Stimulated activated CD4-positive, alpha-beta T cell treated with anti-CD3 and anti-CD28 coated beads, Interleukin-15, amount 100 ng/mL, for 24 hours (primary cell): ENCODE results near the gene ROBO3.

Experiments
- DNase-seq: peaks from one replicate; pipeline ENCODE4 v3.0.0-alpha.2; 2020

ROBO3 gene

DNA sequence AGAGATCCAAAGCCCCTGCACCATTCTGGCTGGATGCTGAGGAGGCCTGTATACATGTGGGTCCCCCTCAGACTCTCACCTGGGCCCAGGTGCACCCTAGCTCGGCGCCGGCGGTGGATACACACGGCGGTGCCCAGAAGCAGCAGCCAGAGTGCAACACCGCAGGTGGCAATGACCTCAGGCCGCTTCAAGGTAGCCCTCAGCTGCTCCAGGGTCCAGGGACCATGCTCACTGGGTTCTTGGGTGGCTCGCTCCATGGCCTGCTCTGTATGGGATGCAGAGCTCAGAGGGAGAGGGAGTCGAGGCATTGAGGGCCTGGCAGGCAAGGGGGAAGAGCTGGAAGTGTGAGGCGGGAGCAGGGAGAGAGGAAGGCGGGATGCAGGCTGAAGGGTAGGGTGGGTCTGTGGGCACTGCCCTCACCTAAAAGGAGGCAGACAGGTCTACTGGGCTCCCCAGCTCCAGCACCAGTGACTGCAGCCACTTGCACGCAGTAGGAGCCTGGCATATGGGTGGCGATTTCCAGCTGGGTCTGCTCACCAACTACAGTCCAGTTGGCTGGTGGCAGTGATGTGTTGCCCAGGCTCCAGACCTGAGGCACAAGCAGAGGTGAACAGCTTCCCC, 28.7 kb downstream of the ROBO3 start:
- no peak for DNase-seq

DNA sequence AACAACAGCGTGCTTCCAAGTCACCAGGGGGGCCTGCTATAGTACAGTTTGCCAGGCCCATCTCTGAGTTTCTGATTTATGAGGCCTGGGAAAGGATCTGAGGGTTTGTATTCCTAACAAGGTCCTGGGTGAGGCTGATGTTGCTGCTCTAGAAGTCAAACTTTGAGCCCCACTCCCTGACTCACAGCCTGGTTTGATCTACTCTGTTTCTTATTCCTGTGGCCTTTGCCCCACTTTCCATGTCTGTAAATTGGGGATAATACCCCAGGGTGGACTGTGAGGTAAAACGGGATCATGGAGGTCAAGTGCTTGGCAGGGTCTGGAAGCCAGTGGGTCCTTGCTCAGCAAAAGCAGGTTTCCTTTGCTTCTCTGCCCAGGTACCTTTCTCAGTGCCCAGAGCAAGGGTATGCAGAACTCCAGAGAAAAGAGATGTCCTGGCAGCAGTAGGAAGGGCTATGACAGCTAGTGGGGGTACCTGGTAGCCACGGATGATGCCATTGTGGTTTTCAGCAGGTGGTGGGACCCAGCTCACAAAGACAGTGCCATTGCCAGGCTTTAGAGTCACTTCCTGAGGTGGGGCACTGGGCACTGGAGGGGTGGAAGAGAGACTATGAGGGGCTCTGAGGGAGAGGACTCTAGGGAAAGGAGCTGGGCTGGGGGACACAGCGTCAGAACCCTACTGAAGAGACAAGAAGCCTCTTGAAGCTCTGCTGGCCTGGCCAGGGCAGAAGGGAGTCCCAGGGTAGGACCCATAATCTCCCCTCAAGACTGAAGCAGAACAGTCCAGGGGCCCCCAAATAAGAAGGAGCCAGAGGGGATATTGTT, 29.6 kb downstream of the ROBO3 start:
- no peak for DNase-seq

DNA sequence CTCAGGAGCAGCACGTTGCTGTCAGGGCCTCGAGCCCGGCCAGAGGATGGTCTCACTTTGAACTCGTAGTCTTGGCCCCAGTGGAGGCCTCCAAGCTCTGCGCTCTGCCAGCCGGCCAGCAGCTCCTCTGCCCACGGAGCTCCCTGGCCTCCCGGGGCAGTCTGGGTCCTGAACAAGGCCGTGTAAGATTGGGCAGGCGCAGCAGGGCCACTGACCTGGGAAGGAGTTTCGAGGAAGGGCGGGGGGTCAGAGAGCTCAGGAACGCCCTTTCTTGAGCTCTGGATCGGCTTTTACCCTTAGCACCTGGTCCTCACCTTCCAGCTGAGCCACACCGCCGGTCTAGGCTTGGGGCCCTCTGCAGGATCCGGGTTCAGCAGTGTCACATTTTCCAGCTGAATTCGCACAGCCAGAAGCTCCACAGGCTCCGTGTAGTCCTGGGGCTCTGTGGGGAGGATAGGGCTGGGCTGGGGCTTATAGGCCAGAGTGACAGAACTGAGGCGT, 30.3 kb downstream of the ROBO3 start:
- DNase-seq = no peak

- DNase-seq = no peak
These were observed 31.0 kb downstream of the ROBO3 start for GRCh38 chr11:124896071-124896750.

GRCh38 chr11:124896821-124897391, 31.7 kb downstream of the ROBO3 start:
- DNase-seq = no peak

- no peak for DNase-seq
These were observed 32.5 kb downstream of the ROBO3 start, which contains the start of gene ROBO4 for GRCh38 chr11:124897674-124898262. Gene ROBO4 (minus strand): TSS chr11:124897865. CDS start chr11:124897795, 70 bp downstream.

DNA sequence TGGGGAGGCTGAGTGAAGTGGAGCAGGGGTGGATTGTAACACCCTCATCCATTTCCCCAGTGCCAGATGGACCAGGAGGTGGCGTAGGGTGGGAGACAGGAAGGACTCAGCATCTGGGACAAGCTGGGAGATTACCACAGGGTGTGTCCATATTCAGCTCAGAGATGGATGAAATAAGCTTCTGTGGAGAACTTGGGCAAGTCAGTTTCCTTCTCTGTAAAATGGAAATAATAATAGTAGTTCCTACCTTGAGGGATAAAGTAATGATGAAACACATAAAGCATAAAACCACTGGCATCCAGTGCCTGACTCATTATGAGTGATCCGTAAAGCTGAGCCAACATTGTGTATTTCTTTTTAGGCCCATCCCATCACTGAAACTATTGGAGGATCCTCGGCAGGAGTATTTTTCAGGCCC, 33.0 kb downstream of the ROBO3 start:
- no peak for DNase-seq

GRCh38 chr11:124898711-124899110, 33.5 kb downstream of the ROBO3 start:
- no peak for DNase-seq

- no peak for DNase-seq
These were observed 34.3 kb downstream of the ROBO3 start for GRCh38 chr11:124899383-124900145.

DNA sequence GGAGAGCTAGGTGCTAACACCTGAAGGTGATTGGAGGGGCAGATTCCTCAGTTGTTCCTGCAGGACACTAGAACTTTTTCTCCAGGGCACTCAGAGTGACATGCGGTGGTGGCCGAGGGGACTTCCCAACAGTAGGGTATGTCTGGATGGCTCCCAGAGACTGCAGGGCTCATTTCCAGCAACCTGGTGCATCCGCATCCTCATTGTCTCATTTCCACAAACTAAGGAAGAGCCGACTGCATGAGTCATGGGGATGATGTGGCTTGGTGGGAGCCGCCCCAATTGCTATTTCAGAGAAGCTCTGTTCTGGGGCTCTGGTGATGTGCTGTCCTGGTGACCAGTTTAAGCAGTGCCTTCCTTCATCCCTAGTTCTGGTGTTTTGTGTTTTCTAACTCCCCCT, 35.2 kb downstream of the ROBO3 start:
- DNase-seq = no peak

- no peak for DNase-seq
These were observed 37.4 kb downstream of the ROBO3 start for GRCh38 chr11:124902616-124903015.

GRCh38 chr11:124915541-124916369, 50.5 kb downstream of the ROBO3 start:
- no peak for DNase-seq

GRCh38 chr11:124916370-124916710, 51.1 kb downstream of the ROBO3 start:
- no peak for DNase-seq

- no peak for DNase-seq
These were observed 51.9 kb downstream of the ROBO3 start for GRCh38 chr11:124917115-124917637.

- DNase-seq = no peak
These were observed 53.7 kb downstream of the ROBO3 start, which contains the start of gene HEPN1 for GRCh38 chr11:124918950-124919349. Gene HEPN1 (plus strand): TSS chr11:124919250.

DNA sequence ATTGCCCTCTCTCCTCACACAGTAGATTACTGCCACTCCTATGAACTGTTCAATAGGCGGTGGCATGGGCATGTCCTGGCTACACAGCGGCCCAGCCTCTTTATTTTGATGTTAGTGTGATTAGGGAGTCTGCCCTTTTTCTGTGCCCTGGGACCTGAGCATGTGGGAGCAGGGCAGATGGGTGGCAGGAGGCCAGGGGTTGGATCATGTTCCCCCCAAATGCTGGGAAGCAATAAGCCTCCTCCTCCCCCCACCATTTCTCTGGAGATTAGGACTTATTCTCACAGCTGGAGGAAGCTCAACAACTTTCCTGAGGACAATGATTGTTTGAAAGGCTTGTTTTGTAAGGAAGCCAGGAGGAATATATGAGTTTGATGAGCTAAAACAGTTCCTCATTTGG, 54.7 kb downstream of the ROBO3 start:
- DNase-seq = no peak

- DNase-seq = no peak
These were observed 55.1 kb downstream of the ROBO3 start for GRCh38 chr11:124920356-124920755.

- DNase-seq = peak; percentile 86
These were observed 55.8 kb downstream of the ROBO3 start for GRCh38 chr11:124920870-124921609.

DNA sequence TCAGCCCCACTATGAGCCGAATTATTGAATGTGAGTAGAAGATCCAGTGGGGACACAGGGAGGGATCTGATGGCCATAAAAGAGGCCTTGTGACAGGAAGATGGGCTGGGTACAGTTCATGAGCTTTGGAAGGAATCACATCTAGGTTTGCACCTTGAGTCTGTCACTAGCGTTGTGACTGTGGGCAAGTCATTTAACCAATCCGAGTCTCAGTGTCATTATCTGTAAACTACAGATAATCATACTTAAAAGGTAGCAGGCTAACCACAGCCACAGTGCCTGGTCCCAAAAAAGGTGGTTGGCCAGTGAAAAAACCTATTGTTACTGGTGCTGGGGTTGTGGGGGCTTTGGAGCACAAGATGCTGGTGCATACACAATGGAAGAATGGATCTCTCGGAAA, 57.6 kb downstream of the ROBO3 start:
- DNase-seq = no peak

DNA sequence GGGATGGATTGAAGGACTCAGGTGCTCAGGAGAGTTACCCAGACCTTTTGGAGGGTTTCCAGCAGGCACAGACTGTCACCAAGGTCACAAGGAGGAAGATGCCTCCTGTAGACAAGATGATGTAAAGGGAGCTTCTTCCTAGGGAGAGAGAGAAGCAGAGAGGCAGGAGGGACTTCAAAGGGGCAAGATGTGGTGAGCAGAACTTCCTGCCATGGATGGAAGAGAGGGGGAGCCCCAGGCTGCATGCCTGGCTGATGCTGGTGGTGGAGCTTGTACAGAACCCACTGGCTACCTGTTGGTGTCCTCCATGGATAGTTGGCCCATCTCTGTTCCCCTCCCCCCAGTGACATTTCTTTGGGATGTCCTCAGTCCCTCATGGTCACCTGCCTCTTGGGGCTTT, 58.1 kb downstream of the ROBO3 start:
- no peak for DNase-seq
